Astrocyte (in vitro differentiated cells and primary cell): ENCODE results near the gene C1QTNF3.

Experiments
- EZH2 ChIP-seq: IDR thresholded peaks from 2 replicates; pipeline ENCODE4 v1.6.1; 2012; ENCODE audit warnings: mild to moderate bottlenecking, low read length, inconsistent platforms; ENCODE audit not compliant: insufficient read depth
- TF ChIP-seq, protein P1 (sequence below): IDR thresholded peaks from 2 replicates; pipeline ENCODE4 v1.5.1; 2011; ENCODE audit warnings: low read depth, mild to moderate bottlenecking, inconsistent platforms, low read length, moderate library complexity; ENCODE audit not compliant: insufficient read depth

DNA sequence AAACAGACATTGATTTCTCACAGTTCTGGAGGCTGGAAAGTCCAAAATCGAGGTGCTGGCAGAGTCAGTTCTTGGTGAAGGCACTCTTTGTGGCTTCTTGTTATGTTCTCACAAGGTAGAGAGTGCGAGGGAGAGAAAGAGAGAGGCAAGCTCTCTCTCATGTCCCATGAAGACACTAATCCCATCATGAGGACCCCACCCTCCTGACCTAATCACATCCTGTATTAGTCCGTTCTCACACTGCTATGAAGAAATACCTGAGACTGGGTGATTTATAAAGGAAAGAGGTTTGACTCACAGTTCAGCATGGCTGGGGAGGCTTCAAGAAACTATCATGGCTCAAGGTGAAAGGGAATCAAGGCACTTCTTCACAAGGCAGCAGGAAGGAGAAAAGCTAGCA, 29.5 kb downstream of the C1QTNF3 start:
- TF ChIP-seq, protein P1, sequence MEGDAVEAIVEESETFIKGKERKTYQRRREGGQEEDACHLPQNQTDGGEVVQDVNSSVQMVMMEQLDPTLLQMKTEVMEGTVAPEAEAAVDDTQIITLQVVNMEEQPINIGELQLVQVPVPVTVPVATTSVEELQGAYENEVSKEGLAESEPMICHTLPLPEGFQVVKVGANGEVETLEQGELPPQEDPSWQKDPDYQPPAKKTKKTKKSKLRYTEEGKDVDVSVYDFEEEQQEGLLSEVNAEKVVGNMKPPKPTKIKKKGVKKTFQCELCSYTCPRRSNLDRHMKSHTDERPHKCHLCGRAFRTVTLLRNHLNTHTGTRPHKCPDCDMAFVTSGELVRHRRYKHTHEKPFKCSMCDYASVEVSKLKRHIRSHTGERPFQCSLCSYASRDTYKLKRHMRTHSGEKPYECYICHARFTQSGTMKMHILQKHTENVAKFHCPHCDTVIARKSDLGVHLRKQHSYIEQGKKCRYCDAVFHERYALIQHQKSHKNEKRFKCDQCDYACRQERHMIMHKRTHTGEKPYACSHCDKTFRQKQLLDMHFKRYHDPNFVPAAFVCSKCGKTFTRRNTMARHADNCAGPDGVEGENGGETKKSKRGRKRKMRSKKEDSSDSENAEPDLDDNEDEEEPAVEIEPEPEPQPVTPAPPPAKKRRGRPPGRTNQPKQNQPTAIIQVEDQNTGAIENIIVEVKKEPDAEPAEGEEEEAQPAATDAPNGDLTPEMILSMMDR, result no peak
- TF ChIP-seq EZH2, result no peak
